Astrocyte of the cerebellum (primary cell): Measurements from ENCODE around the gene NONO.

Experiments
- DNase-seq: peaks from one replicate; pipeline ENCODE4 v3.0.0-alpha.2; 2011; ENCODE audit warnings: low read depth
- H3K4me3 ChIP-seq: 2 replicates; pipeline ENCODE4 v1.5.1; 2011; ENCODE audit warnings: mild to moderate bottlenecking, low read depth, low read length, moderate library complexity
- in situ Hi-C: cut with HindIII; loops from 2 replicates; pipeline ENCODE4 v1.10.0; 2017; ENCODE audit warnings: low sequenced_read_pairs
- TF ChIP-seq, protein P1 (sequence below): IDR thresholded peaks from 2 replicates; pipeline ENCODE4 v1.5.1; 2012; ENCODE audit warnings: low read length, low read depth, moderate library complexity, mild to moderate bottlenecking; ENCODE audit errors: missing control alignments

The NONO gene, protein sequence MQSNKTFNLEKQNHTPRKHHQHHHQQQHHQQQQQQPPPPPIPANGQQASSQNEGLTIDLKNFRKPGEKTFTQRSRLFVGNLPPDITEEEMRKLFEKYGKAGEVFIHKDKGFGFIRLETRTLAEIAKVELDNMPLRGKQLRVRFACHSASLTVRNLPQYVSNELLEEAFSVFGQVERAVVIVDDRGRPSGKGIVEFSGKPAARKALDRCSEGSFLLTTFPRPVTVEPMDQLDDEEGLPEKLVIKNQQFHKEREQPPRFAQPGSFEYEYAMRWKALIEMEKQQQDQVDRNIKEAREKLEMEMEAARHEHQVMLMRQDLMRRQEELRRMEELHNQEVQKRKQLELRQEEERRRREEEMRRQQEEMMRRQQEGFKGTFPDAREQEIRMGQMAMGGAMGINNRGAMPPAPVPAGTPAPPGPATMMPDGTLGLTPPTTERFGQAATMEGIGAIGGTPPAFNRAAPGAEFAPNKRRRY

DNA sequence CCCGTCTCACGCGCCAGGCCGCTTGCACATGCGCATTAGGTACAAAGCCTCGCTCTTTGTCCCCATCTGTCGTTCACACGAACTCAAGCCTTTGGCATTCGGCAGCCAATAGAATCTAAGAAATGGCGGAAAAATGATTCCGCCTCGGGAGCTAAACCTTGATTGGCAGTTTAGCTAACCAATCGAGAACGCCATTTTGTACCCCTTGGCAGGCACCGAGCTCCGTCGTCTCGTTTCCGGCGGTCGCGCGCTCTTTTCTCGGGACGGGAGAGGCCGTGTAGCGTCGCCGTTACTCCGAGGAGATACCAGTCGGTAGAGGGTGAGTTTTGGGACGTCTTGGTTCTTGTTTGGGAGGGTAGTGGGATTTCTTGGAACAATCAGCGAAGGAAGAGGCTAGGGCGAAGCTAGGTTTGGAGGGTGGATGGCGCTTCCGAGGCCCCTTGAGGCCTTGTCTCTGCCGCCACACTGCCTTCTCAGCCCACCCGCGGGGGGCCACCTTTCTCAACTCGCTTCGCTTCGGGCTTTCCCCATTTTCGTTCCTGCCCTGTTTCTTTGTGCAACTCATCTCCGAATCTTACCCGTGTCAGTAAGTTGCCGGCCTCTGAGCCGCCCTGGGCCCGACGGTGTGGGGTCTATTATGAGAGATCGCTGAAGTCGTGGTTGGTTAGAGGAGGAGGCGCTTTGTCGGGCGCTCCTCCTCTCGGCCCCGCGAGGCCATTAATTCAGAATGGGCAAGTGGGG, at the start of gene NONO:
Gene NONO, plus strand, starts transcription at position 233 of the 741 bp plus-strand sequence. CDS start 7,003 bp downstream, outside the sequence.
- TF ChIP-seq, protein P1, sequence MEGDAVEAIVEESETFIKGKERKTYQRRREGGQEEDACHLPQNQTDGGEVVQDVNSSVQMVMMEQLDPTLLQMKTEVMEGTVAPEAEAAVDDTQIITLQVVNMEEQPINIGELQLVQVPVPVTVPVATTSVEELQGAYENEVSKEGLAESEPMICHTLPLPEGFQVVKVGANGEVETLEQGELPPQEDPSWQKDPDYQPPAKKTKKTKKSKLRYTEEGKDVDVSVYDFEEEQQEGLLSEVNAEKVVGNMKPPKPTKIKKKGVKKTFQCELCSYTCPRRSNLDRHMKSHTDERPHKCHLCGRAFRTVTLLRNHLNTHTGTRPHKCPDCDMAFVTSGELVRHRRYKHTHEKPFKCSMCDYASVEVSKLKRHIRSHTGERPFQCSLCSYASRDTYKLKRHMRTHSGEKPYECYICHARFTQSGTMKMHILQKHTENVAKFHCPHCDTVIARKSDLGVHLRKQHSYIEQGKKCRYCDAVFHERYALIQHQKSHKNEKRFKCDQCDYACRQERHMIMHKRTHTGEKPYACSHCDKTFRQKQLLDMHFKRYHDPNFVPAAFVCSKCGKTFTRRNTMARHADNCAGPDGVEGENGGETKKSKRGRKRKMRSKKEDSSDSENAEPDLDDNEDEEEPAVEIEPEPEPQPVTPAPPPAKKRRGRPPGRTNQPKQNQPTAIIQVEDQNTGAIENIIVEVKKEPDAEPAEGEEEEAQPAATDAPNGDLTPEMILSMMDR = peak; percentile 19
- H3K4me3 ChIP-seq = peak within 1 kb of the TSS; percentile 58
- DNase-seq = peak; percentile 97
- in situ Hi-C loops = no loop called here

GRCh38 chrX:71235482-71235881, 48.0 kb upstream of the NONO start:
- TF ChIP-seq, protein P1 = no peak
- no peak overlapping the region for H3K4me3 ChIP-seq
- in situ Hi-C loops = no loop called here

DNA sequence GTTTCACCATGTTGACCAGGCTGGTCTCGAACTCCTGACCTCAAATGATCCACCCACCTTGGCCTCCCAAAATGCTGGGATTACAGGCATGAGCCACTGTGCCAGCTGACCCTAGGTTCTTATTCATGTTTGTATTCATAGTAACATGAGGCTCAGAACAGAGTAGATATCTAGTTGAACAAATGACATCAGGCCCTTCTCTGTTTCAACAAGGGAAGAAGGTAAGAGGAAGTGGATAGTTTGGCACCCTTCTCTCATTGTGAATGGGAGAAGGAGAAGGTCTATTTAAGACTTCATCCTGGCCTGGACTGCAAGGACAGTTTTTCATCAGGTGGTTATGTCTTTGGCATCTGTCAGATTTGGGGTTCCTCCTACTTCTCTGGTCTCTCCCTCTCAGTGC, 46.6 kb upstream of the NONO start:
- H3K4me3 ChIP-seq = no peak overlapping the region
- TF ChIP-seq, protein P1 = no peak
- DNase-seq = no peak
- in situ Hi-C loops = no loop called here

More at GRCh38 chrX:71235482-71235881, 48.0 kb upstream of the NONO start:
- DNase-seq = no peak

GRCh38 chrX:71239781-71240180, 43.7 kb upstream of the NONO start:
- TF ChIP-seq, protein P1 = no peak
- in situ Hi-C loops = no loop called here
- DNase-seq = no peak
- no peak overlapping the region for H3K4me3 ChIP-seq

- DNase-seq = no peak
- in situ Hi-C loops = no loop called here
- no peak overlapping the region for H3K4me3 ChIP-seq
- TF ChIP-seq, protein P1 = no peak
Measured at GRCh38 chrX:71241301-71241700, 42.1 kb upstream of the NONO start.

DNA sequence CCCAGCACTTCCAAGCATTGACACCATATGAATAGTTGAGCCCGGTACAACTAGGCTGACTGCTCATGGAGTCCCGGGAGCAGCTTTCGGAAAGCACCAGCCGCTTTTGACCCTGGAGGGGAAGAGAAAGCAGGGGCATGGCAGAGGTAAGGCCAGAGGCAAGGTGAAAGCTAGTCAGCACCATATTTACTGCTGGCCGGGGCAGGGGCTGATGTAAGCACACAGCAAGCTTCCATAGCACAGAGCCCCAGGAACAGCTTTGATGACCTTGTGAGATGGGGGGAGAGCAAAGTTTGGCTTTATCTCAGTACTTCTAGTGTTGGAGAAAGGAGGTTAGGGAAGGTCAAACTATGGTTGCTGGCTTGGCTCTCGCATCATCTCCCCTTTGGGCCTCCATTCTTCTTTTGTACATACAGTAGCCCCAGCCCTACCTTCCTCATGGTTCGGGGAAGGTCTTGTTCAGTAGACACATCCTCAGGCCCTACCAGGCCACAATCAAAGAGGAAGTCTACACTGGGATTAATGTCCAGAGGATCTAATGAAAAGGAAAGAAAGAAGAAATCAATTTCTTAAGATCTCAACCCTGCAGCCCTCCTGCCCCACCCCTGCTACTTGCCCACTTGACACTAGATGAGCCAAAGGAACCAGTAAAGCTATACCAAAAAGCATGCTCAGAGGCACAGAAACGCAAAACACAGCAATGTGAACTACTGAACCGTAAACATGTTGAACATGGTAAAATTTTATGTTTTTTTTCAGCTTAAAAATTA, 38.9 kb upstream of the NONO start:
- in situ Hi-C loops = no loop called here

More for the DNA sequence above, 38.9 kb upstream of the NONO start:
- DNase-seq = no peak
- no peak overlapping the region for H3K4me3 ChIP-seq
- TF ChIP-seq, protein P1 = no peak
